HepG2 (cell line): ENCODE measurements around the gene SHF. TPM values are rescaled to one million over a fixed set of nuclear protein-coding genes. Genes with fewer than 3 reads are reported as not detected.

Source experiments
- BCLAF1 ChIP-seq: fragments of 450-650 bp; IDR thresholded peaks from 2 replicates; pipeline ENCODE4 v1.6.1; 2017; ENCODE audit warnings: mild to moderate bottlenecking
- MLXIP ChIP-seq: sonication (generic); formaldehyde crosslinking; IDR thresholded peaks from 2 replicates; pipeline ENCODE4 v1.9.0; 2021; ENCODE audit warnings: missing genetic modification reagents, borderline replicate concordance
- MTA3 ChIP-seq: sonication (generic); formaldehyde crosslinking; IDR thresholded peaks from 2 replicates; pipeline ENCODE4 v1.4.0; 2020; ENCODE audit warnings: missing genetic modification reagents
- NR2F6 ChIP-seq, 2 experiments: IDR thresholded peaks; 2 replicates each; pipeline ENCODE4 v1.6.1; 2016; ENCODE audit warnings: antibody characterized with exemption in 1 of 2, mild to moderate bottlenecking in 1 of 2
- SMAD3 ChIP-seq: sonication (generic); formaldehyde crosslinking; IDR thresholded peaks from 2 replicates; pipeline ENCODE4 v1.4.0; 2020; ENCODE audit warnings: missing genetic modification reagents
- STAT5B ChIP-seq: sonication (generic); formaldehyde crosslinking; IDR thresholded peaks from 2 replicates; pipeline ENCODE4 v1.4.0; 2020; ENCODE audit warnings: missing genetic modification reagents
- ZNF318 ChIP-seq: sonication (generic); formaldehyde crosslinking; IDR thresholded peaks from 2 replicates; pipeline ENCODE4 v1.4.0; 2020; ENCODE audit warnings: mild to moderate bottlenecking, missing genetic modification reagents
- ZNF574 ChIP-seq: sonication (generic); formaldehyde crosslinking; IDR thresholded peaks from 2 replicates; pipeline ENCODE4 v1.4.0; 2020; ENCODE audit warnings: missing genetic modification reagents
- ZNF597 ChIP-seq: sonication (generic); formaldehyde crosslinking; IDR thresholded peaks from 2 replicates; pipeline ENCODE4 v1.5.0; 2020; ENCODE audit warnings: missing genetic modification reagents
- polyA plus RNA-seq, 8 experiments: library from polyadenylated mRNA; depleted of rRNA in 3 of 8; stranded (reverse) in 7 of 8; unstranded in 1 of 8; fragments of >200 nt; fragmentation: Illumina TruSeq in 4 of 8; extraction: Trizol in 4 of 8; gene quantifications; 2 replicates each; pipeline versions ENCODE4 v1.2.1 to v1.2.3, GENCODE V29; 2011 to 2016; ENCODE audit warnings: low read depth in 4 of 8, missing spikeins in 1 of 8, mixed read lengths in 1 of 8; ENCODE audit not compliant: insufficient read depth in 1 of 8
- total RNA-seq, 5 experiments: library from RNA; depleted of rRNA; stranded (reverse); fragments of >200 nt; fragmentation: Illumina TruSeq; extraction: Trizol; gene quantifications; 2 replicates each; pipeline ENCODE4 v1.2.3, GENCODE V29; 2016; ENCODE audit warnings: low read depth in 1 of 5

Gene SHF
- total and polyA plus RNA-seq, 2 of the 13 experiments (the other 11 are each of a cell fraction or from before 2014, with no cell fraction given), result 20.9 to 25.5 TPM

GRCh38 chr15:45162771-45163507, 24.8 kb downstream of the SHF start (continued):
- TF ChIP-seq STAT5B (no peak), ZNF318 (CRISPR knock-in tag) (no peak), ZNF574 (0 out of 2 replicates have a peak, but pooled peaks have one; percentile 24), MLXIP (CRISPR knock-in tag) (no peak), SMAD3 (CRISPR knock-in tag) (0 out of 2 replicates have a peak, but pooled peaks have one; percentile 32), ZNF597 (no peak), MTA3 (CRISPR knock-in tag) (no peak), BCLAF1 (no peak), NR2F6 (IDR thresholded peaks at IDR 0.05) (no peak), NR2F6 (CRISPR knock-in tag; IDR thresholded peaks at IDR 0.05) (no peak)
